DOHH2 (cell line): ENCODE measurements around the gene ITGA2.

ENCODE experiments used
- CTCF ChIP-seq: fragments of 200-600 bp; sonication (generic); IDR thresholded peaks from one replicate; pipeline ENCODE4 v1.5.1; 2014; ENCODE audit warnings: antibody characterized with exemption, mild to moderate bottlenecking, low read depth, low read length; ENCODE audit not compliant: poor library complexity, severe bottlenecking
- EZH2phosphoT487 ChIP-seq: fragments of 200-600 bp; sonication (generic); IDR thresholded peaks from 2 replicates; pipeline ENCODE4 v1.6.1; 2017; ENCODE audit warnings: borderline replicate concordance, mild to moderate bottlenecking, antibody characterized with exemption, low read length, moderate library complexity, mixed read lengths

DNA sequence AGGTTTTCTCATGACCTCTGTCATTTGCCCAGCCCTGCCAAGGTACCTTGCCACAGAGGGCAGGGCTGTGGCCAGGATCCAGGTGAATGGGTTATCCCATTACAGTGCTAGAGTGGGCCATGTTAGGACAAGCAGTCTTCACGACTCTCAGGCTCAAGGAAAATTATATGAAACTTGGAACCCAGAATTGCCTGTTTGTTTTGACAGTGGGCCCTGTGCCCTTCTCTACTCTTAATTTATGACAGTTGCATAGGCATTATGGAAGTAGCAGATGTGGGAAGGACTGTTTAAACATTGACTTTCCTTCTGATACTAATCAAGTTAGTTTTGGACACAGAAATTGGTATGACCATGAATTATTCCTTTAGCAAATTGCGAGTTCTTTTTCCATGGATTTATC, 41.7 kb downstream of the ITGA2 start:
- TF ChIP-seq CTCF: no peak
- no peak for TF ChIP-seq EZH2phosphoT487
